Osteoblast (primary cell): ENCODE data around the gene COL8A1. TPM values are rescaled to one million over a fixed set of nuclear protein-coding genes. Genes with fewer than 3 reads are reported as not detected.

Source experiments
- DNase-seq: peaks from one replicate; pipeline ENCODE4 v3.0.0; 2011; ENCODE audit warnings: low spot score, mixed read lengths; ENCODE audit not compliant: insufficient read length; ENCODE audit errors: missing footprints
- H2AFZ ChIP-seq: 2 replicates; pipeline ENCODE4 v1.6.0; 2011; ENCODE audit warnings: mild to moderate bottlenecking, low read length
- H3K27ac ChIP-seq: 2 replicates; pipeline ENCODE4 v1.5.1; 2011; ENCODE audit warnings: mild to moderate bottlenecking, low read depth, low read length, moderate library complexity
- H3K27me3 ChIP-seq: 2 replicates; pipeline ENCODE4 v1.6.0; 2012; ENCODE audit warnings: mild to moderate bottlenecking, control low read depth, inconsistent platforms, low read length, moderate library complexity; ENCODE audit not compliant: insufficient read depth
- H3K36me3 ChIP-seq: 2 replicates; pipeline ENCODE4 v1.5.1; 2011; ENCODE audit warnings: mild to moderate bottlenecking, low read length, control low read depth, moderate library complexity; ENCODE audit not compliant: insufficient read depth
- H3K4me1 ChIP-seq: 2 replicates; pipeline ENCODE4 v1.5.1; 2011; ENCODE audit warnings: mild to moderate bottlenecking, low read length, control low read depth, moderate library complexity; ENCODE audit not compliant: insufficient read depth
- H3K4me2 ChIP-seq: 2 replicates; pipeline ENCODE4 v1.6.0; 2011; ENCODE audit warnings: mild to moderate bottlenecking, low read length; ENCODE audit not compliant: insufficient read depth
- H3K4me3 ChIP-seq: fragments of 200-600 bp; sonication (generic); 3 replicates; pipeline ENCODE4 v1.5.1; 2012; ENCODE audit warnings: mild to moderate bottlenecking, low read length, inconsistent platforms; ENCODE audit not compliant: insufficient read depth
- H3K79me2 ChIP-seq: 2 replicates; pipeline ENCODE4 v1.6.0; 2012; ENCODE audit warnings: mild to moderate bottlenecking, low read length, control low read depth, inconsistent platforms; ENCODE audit not compliant: insufficient read depth
- H3K9me3 ChIP-seq: 2 replicates; pipeline ENCODE4 v1.5.1; 2011; ENCODE audit warnings: low read depth, low read length, control low read depth
- H4K20me1 ChIP-seq: 2 replicates; pipeline ENCODE4 v1.6.0; 2012; ENCODE audit warnings: mild to moderate bottlenecking, low read length, control low read depth; ENCODE audit not compliant: insufficient read depth
- CTCF ChIP-seq: IDR thresholded peaks from 2 replicates; pipeline ENCODE4 v1.5.1; 2011; ENCODE audit warnings: mild to moderate bottlenecking, low read depth, low read length, moderate library complexity; ENCODE audit errors: extremely low read depth
- total RNA-seq: library from RNA; depleted of rRNA; stranded (reverse); fragments of >200 nt; gene quantifications from 2 replicates; pipeline ENCODE4 v1.2.3, GENCODE V29; 2012

COL8A1 gene
- total RNA-seq, 1 donor, result 311 TPM

- H3K4me1 ChIP-seq, result peaks cover 25% of the 10 kb centered on the region
- no peaks in the 10 kb centered on the region for H3K9me3 ChIP-seq
- no peaks in the 10 kb centered on the region for H4K20me1 ChIP-seq
- peaks cover 32% of the 10 kb centered on the region for H3K79me2 ChIP-seq
- no peak overlapping the region for H3K4me2 ChIP-seq
- no peak for DNase-seq
- H3K27me3 ChIP-seq, result no peaks in the 10 kb centered on the region
- no peak overlapping the region for H3K4me3 ChIP-seq
- TF ChIP-seq CTCF, result no peak
- no peak overlapping the region for H3K27ac ChIP-seq
- no peak overlapping the region for H2AFZ ChIP-seq
- H3K36me3 ChIP-seq, result peaks cover 14% of the 10 kb centered on the region
These were observed 210.0 kb downstream of the COL8A1 start for GRCh38 chr3:99848433-99848832.

Other genes with a start within 250 kb of the COL8A1 start
- 14.7 and 15.9 TPM in 2 replicates for gene CMSS1, start 179.3 kb downstream of the COL8A1 start, total RNA-seq